GM19193 (cell line): ENCODE results near the gene RUNX1.

Source experiments
- POLR2A ChIP-seq: IDR thresholded peaks from 4 replicates; pipeline ENCODE4 v1.6.1; 2011; ENCODE audit not compliant: insufficient read depth, insufficient read length; ENCODE audit errors: extremely low read depth

Gene RUNX1

DNA sequence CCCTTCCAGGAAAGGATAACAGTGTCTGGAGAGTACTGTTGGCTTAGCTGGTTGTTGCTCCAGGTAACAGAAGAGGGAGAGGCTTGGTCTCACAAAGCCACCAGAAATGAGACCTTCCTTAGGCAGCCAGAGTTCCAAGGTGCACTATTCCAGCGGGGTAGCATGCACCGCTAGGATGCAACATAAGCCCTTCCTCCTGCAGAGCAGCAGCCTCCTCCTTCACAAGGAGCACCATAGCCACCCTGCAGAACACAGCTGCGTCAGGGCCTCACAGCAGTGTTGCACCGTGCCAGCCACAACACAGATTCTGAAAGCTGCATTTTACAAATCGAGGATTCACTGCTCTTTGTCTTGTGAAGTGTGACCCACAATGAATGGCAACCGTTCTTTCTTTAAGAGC, 238.3 kb downstream of the RUNX1 start:
- no peak for TF ChIP-seq POLR2A

DNA sequence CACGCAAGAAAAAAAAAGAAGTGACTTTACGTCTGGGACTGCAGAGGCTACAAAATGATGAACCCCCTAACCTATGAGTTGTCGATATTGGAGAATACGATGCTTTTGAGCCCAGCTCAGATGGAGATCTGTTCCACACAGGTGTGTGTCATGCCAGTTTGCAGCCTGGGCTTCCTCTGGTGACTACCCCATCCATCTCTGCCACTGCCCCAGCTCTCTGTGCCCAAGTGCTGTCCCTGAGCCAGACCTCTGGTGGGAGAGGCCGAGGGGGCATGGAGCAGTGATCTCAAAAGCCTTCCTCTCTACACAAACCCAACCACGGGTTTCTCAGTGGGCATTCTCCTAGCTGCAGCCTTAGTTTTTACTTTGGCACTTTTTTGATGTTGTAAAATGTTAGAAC, 239.3 kb downstream of the RUNX1 start:
- TF ChIP-seq POLR2A, result no peak

DNA sequence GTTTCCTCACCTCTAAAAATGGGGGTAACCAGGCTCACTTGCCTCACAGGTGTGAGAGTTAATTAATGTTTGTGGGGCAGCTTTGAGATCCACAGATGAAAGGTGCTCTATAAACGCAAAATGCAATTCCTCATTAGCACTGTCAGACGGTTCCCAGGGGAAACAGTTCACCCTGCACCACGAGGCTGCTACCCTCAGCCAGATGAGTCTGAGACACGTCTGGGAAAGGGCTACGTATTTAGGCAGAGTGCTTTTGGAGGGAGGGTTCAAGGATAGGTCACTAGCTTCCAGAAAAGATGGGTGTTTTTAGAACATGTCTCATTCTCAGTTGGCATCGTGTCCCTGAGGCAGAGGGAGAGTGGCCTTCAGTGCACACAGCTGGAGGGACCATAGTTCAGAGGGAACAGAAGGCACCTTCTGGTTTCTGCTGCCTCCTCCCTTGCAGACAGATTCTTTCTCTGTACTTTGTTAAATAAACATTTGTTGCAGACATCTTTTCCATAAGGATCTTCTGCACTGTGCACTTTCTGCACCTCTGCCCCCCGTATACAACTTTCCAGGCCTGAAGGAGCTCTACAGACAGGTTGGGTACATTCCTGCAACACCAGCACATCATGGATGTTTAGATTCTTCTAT, 240.4 kb downstream of the RUNX1 start:
- no peak for TF ChIP-seq POLR2A

DNA sequence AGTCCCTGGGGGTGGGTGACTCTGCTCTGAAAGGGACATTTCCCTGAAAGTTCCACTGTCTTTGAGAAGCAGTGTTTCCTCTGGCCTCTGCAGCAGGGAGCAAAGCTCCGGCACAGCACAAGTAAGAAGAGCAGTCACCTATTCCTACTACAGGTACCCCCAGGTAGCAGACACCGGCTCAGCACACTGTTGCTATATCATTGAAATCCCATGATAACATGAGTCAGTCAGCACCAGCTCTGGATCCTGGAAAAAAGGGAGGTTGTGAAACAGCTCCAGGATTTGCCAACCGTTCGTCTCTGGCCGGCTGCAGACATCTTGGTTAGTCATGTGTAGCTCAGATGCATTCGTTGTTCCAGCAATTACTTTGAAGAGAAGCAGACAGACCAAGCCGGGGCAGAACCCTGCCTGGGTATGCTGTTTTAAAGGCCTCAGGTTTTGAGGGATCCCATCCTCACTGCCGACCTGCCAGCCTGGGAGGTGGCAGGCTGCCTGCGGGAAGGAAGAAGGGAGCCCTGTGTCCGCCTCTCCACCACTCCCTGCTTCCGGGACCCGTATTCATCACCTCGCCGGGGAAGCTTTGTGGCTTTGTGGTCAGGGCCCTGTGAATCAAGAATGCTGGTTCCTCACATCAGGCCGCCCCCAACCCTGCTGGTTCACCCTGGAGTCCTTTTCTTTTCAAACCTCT, 241.1 kb downstream of the RUNX1 start:
- no peak for TF ChIP-seq POLR2A

DNA sequence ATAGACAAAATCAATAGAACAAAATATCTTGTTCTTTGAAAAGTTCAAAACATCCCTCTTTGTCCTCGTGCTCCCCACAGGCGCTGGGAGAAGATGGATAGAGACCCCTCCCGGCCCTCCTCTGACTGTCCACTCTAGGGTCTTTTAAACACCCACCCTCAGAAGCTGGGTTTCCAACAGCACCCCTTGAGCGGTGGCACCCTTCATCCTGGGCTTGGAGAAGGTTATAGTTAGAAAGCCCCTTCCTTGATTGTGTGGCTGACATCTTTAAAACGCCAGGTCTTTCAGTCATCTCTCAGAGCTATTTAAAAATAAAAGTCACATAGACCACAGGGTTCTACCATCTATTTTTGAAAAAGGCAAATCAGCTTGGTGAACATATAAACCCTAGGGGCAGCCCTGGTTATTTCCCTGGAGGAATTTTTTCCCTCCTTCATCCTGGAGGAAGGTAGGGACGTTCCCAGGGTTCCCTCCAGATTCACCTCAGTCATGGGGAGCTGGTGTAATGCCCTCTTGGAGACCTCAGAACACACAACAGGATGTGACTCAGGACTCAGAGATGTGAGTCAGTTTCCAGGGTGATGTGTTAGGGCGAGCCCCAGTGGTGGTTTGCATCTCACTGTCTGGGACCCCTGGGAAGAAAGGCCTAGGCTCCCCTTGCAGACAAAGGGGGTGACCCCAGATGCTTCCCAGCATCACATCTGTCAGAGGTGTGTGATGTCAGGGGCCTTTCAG, 241.8 kb downstream of the RUNX1 start:
- TF ChIP-seq POLR2A, result no peak

DNA sequence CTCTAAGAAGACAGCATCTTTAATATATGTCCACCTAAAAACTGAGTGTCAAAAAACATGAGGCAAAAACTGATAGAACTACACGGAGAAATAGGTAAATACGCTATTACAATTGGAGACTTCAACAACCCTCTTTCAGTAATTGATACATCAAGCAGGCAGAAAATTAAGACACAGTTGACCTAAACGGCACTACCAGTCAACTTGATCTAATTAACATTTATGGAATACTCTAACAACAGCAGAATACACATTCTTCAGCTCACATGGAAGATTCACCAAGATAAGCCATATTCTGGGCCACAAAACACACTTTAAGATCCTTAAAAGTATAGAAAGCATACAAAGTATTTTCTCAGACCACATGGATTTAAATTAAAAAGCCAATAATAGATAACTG, 242.7 kb downstream of the RUNX1 start:
- TF ChIP-seq POLR2A, result no peak

DNA sequence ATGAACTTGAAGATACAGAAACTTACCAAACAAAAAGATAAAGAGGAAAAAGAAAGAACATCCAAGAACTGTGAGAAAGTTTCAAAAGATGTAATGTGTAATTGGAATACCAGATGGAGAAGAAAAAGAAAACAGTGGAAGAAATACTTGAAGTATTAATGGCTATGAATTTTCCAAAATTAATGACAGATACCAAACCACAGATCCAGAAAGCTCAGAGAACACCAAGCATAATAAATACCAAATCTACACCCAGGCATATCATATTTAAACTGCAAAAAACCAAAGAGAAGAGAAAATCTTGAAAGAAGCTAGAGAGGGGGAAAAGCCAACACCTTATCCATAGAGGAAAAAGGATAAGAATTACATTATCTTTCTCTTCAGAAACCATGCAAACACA, 243.9 kb downstream of the RUNX1 start:
- no peak for TF ChIP-seq POLR2A

DNA sequence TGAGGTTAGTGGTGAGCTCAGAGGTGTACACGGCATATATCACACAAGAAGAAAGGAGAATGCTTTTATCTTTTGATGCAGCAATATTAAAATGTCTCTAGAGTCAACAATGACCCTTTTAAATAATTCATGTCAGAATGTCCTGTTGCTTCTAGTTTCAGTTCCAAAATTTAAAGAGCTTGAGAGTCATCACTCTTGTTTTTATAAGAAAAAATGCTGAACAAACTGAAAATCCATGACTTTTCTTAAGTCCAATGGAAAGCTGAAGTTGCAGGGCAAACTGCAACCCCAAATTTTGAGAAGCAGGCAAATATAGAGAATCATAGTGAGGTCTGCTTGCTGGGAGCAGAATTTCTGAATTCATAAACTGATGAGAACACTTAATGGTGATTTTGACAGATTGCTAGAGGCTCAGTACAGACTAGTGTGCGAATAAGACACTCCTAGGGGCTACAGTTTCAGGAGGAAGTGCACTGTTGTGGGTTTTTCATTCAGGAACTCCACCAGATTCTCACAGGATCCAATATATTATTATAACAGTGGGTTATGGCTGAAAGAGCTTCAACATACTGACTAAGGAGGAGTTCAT, 245.2 kb downstream of the RUNX1 start:
- no peak for TF ChIP-seq POLR2A

DNA sequence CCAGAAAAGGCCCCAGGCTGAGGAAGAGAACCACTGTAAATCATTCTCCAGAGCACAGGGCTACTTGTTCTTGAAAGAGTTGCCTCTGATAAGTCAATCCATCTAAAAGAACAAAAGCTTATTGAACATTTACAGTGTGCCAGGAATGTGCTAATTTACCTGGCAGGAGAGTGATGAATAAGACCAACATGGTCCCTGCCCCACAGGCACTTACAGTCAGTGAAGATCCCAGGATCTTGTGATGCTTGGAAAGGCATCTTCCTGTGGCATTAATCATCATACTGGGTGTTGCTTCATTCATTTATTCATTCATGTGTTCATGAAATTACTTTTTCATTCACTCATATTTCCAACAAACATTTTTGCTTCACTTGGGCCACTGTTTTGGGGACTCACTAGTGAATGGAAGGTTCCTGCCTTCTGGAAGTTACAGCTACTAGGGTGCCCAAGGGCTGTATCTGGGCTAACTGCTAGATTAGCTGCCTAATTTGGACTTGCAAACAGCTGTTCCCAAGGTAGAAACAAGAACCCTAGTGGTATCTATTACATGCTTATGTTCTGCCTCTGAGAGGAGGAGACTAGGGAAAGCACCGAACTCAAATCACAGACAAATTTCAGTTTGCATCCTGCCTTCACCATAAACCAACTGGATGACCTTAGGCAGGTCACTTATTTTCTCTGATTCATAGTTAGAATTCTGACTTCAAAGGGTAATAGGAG, 246.8 kb downstream of the RUNX1 start:
- no peak for TF ChIP-seq POLR2A

DNA sequence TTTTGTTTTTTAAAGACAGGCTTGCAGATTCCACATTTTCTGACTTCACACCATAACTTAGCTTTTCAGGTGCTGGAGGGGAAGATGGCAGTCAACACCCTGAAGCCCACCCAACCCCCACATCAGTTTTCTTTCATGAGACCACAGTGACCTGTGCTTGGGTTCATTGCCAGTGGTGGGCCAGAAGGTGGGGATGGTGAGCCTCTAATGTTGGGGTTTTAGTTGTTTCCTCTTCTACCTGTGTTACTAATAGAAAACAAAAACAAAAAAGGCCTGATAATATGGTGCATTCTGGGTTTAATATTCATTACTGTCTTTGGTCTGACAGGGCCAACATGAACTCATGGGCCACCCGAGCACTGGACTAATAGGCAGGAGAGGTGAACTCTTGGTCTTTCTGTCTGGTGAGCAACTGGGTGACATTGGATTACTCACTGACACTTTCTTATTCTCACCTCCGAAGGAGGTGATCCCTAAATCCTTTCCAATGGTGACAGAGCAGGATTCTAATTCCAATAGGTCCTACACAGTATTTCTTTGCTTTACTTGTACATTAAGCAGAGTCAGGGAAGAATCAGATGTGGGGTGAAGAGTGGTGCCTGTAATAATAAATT, 247.5 kb downstream of the RUNX1 start:
- no peak for TF ChIP-seq POLR2A

DNA sequence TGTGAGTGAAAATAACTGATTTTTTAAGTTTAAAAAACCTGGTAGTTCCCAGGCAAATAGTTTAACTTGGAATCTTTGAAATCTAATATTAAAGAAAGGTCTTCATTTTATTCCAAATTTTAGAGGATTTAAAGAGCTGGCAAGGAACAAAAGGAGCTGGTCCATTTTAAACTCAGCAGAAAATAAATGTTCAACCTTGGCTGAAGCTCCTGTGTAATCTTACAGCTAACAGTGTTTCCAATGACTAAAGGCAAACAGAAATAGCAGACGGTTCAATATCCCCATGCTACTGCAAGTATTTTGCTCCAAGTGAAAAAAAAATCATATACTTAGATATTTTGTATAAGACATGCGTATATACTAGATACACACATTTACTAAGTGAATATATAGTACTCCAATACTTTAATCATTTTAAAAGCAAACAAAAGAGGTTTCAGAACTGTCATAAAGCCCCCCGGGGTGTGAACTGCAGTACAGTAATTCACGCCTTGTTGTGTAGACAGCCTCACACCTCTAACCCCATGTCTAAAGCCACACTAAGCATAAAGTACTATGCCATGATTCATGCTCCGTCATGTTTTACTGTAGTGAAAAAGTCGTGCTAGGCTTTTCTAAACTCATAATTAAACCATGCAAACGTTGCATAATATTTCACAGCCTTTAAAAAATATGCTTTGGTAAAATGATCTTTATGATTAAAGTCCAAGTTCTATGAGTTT, 248.1 kb downstream of the RUNX1 start:
- TF ChIP-seq POLR2A, result no peak

DNA sequence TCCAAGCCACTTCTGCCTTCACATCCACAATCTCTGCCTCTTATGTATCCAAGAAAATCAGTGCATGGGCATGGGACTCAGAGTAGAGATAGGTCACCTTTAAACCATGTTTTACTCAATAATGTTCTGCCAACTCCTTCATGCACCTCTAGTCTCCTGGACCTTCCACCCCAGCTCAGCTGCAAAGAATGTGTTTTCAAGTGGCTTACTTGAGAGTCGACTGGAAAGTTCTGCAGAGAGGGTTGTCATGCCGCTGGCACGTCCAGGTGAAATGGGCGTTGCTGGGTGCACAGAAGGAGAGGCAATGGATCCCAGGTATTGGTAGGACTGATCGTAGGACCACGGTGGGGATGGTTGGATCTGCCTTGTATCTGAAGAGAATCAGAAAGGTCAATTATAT, 250.0 kb downstream of the RUNX1 start:
- no peak for TF ChIP-seq POLR2A

DNA sequence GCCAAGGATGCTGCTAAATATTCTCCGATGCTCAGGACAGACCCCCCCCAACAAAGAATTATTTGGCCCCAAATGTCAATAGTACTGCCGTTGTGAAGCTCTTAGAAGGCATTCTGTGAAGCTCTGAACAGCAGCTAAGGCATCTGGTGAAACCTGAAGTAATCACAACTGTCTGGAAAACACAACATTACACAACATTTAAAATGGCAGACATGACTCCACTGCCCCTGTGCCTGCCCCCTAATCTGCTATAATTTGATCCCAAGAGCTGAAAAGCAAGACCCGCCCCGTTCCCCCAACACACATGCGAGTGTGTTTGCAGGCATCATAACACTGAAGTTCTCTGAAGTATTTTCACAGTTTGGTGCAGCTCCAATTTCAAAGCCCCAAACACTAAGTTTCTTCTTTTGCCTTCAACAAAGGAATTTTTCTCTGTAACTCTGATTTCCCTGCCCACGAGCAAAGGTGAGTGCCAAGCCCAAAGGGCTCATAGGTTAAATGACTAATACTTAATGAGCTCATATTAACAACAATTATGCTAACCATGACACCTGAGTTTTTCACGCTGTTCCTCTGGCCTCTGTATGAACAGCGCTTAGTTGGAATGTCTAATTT, 251.1 kb downstream of the RUNX1 start:
- no peak for TF ChIP-seq POLR2A

DNA sequence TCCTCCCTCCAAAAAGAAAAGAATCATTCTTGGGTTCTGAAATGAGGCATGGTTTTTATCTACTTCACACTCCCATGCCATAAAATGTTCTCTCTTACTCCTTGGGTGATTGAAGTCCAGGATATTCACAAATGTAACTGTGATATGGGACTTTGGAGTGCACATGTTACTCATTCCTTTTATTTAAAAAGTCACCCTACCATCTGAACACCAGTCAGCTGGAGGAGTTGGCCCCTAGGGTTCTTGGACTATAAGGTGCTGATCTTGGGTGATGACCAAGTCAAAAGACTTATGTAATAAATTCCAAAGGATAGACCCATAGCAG, 251.9 kb downstream of the RUNX1 start:
- TF ChIP-seq POLR2A, result no peak
